Right lobe of liver (tissue), 6 donors: ENCODE results near the gene KANSL1. TPM values are rescaled to one million over a fixed set of nuclear protein-coding genes. Genes with fewer than 3 reads are reported as not detected.

Experiments used
- ATAC-seq, 4 donors: fragments of 200-7000 bp; cut with Tn5 transposase; one replicate each; pipeline ENCODE4 v1.9.1; 2020; ENCODE audit warnings: mild to moderate bottlenecking in 4 of 4, moderate library complexity in 4 of 4
- DNase-seq, 3 donors: peaks; one replicate each; pipeline ENCODE4 v3.0.0-alpha.2; 2020
- H3K27ac ChIP-seq, 3 donors: fragments of 200-600 bp; one replicate each; pipeline ENCODE4 v1.8.0; 2022
- H3K27me3 ChIP-seq, 2 donors: fragments of 200-600 bp; one replicate each; pipeline ENCODE4 v1.8.0; 2022
- H3K36me3 ChIP-seq, 4 donors: fragments of 200-600 bp; sonication (generic) in 1 of 4; one replicate each; pipeline versions ENCODE4 v1.5.1 to v1.8.0; 2017 to 2022; ENCODE audit warnings: control low read depth in 1 of 4
- H3K4me1 ChIP-seq, 4 donors: fragments of 200-600 bp; sonication (generic) in 1 of 4; one replicate each; pipeline versions ENCODE4 v1.5.1 to v1.8.0; 2017 to 2022; ENCODE audit warnings: control low read depth in 1 of 4
- H3K4me3 ChIP-seq, 3 donors: fragments of 200-600 bp; one replicate each; pipeline ENCODE4 v1.8.0; 2022
- H3K9me3 ChIP-seq, 4 donors: fragments of 200-600 bp; sonication (generic) in 1 of 4; one replicate each; pipeline versions ENCODE4 v1.5.1 to v1.8.0; 2017 to 2022; ENCODE audit warnings: control low read depth in 1 of 4
- CTCF ChIP-seq, 4 donors: fragments of 200-600 bp in 3 of 4; fragments of 450-650 bp in 1 of 4; IDR thresholded peaks; one replicate each; pipeline versions ENCODE4 v1.5.1 to v1.8.0; 2016 to 2022; ENCODE audit warnings: antibody characterized with exemption in 4 of 4, mild to moderate bottlenecking in 2 of 4
- POLR2A ChIP-seq: fragments of 450-650 bp; IDR thresholded peaks from one replicate; pipeline ENCODE4 v1.6.1; 2017; ENCODE audit warnings: antibody characterized with exemption, mild to moderate bottlenecking
- WGBS: methylation state at CpG from one replicate; pipeline ENCODE4 v1.1.6; 2018; ENCODE audit warnings: low coverage, low lambda C conversion rate; ENCODE audit not compliant: insufficient coverage; ENCODE audit errors: missing lambda C conversion rate; 5-methylcytosine and 5-hydroxymethylcytosine counted together
- intact Hi-C, 2 donors: fragments of 100-400 bp; cut with DNase I; formaldehyde crosslinking; loops; one replicate each; pipeline versions ENCODE4 v1.11.2 to v1.14.1; 2022
- total RNA-seq, 6 experiments: library from RNA; depleted of rRNA in 2 of 6; stranded (reverse); fragments of >200 nt in 2 of 6; fragmentation: NEBNext Ultra II Directional in 3 of 6; extraction: Animal tissue kit (Norgen Biotek cat#: 25700) in 3 of 6; gene quantifications; one replicate each; pipeline versions ENCODE4 v1.1.0 to v1.2.4, GENCODE V29; 2016 to 2023
- donor health status: DM: no; HTN: yes; CAD: no.
- donor health status: DM: no; HTN: no; CAD: no.
- donor health status: DM: no; HTN: no; CAD: no.
- donor health status: DM: no; HTN: yes; CAD: no.
- donor health status: DM: no; HTN: yes; CAD: no.

The KANSL1 gene
- total RNA-seq, 6 experiments from 2014 or later, result 23.1 to 29.5 (median 25.9) TPM

- H3K27me3 ChIP-seq, result no peaks in the 10 kb centered on the region
- H3K4me3 ChIP-seq, result no peak overlapping the region
- intact Hi-C loops, result loop anchor here (5.0 to 10.0 kb wide), 3 partner anchors 137 to 167 kb away; partner anchors contain the start of gene KANSL1 (in 1 of the 2)
- WGBS, result 100% methylated on average over 5 of the region's 5 CpGs
- no peaks in the 10 kb centered on the region for H3K9me3 ChIP-seq
- H3K36me3 ChIP-seq, result peaks cover 0 to 34% (median 12%) of the 10 kb centered on the region in 4 donors
- peaks cover 0 to 49% (median 16%) of the 10 kb centered on the region in 4 donors for H3K4me1 ChIP-seq
- ATAC-seq (no peak), DNase-seq (no peak)
- peak overlapping the region in 2 of 3 donors; percentile 54 to 56 for H3K27ac ChIP-seq
- TF ChIP-seq POLR2A, result no peak
- TF ChIP-seq CTCF (IDR thresholded peaks at IDR 0.05), result no peak
Measured at GRCh38 chr17:46047398-46047797, 145.8 kb downstream of the KANSL1 start.

GRCh38 chr17:46046957-46047356 lies 146.3 kb downstream of the KANSL1 start:
- 6% methylated on average over 1 of the region's 1 CpG for WGBS
- Histone ChIP-seq H3K4me3 (no peak overlapping the region), H3K27ac (peak overlapping the region; percentile 52 to 56 (median 54)), H3K27me3 (no peaks in the 10 kb centered on the region), H3K4me1 (peaks cover 0 to 44% (median 15%) of the 10 kb centered on the region in 4 donors), H3K9me3 (no peaks in the 10 kb centered on the region), H3K36me3 (peaks cover 0 to 37% (median 12%) of the 10 kb centered on the region in 4 donors)
- ATAC-seq, result peak; percentile 43 to 61 (median 48)
- TF ChIP-seq POLR2A (no peak), CTCF (IDR thresholded peaks at IDR 0.05) (no peak)
- no peak for DNase-seq
- intact Hi-C loops, result loop anchor here (5.0 to 10.0 kb wide), 3 partner anchors 138 to 168 kb away; partner anchors contain the start of gene KANSL1 (in 1 of the 2)

- peak overlapping the region in 2 of 3 donors; percentile 16 to 52 for H3K27ac ChIP-seq
- no peaks in the 10 kb centered on the region for H3K9me3 ChIP-seq
- H3K27me3 ChIP-seq, result no peaks in the 10 kb centered on the region
- ATAC-seq (peak in 1 of 4 donors; percentile 55), DNase-seq (no peak)
- intact Hi-C loops, result loop anchor here (5.0 to 10.0 kb wide), 3 partner anchors 139 to 169 kb away; partner anchors contain the start of gene KANSL1 (in 1 of the 2)
- 73% methylated on average over 3 of the region's 3 CpGs for WGBS
- no peak overlapping the region for H3K4me3 ChIP-seq
- H3K36me3 ChIP-seq, result peaks cover 0 to 39% (median 16%) of the 10 kb centered on the region in 4 donors
- TF ChIP-seq CTCF (IDR thresholded peaks at IDR 0.05), result no peak
- no peak for TF ChIP-seq POLR2A
- peaks cover 0 to 31% (median 10%) of the 10 kb centered on the region in 4 donors for H3K4me1 ChIP-seq
Measured at GRCh38 chr17:46045639-46046038, 147.6 kb downstream of the KANSL1 start.

GRCh38 chr17:46044989-46045388 lies 148.2 kb downstream of the KANSL1 start:
- Histone ChIP-seq H3K27me3 (no peaks in the 10 kb centered on the region), H3K27ac (no peak overlapping the region), H3K4me1 (peaks cover 0 to 31% (median 10%) of the 10 kb centered on the region in 4 donors), H3K4me3 (no peak overlapping the region), H3K36me3 (peaks cover 0 to 38% (median 15%) of the 10 kb centered on the region in 4 donors), H3K9me3 (no peaks in the 10 kb centered on the region)
- ATAC-seq (no peak), DNase-seq (no peak)
- intact Hi-C loops, result loop anchor here (5.0 to 10.0 kb wide), 3 partner anchors 140 to 170 kb away; partner anchors contain the start of gene KANSL1 (in 1 of the 2)
- no peak for TF ChIP-seq CTCF (IDR thresholded peaks at IDR 0.05)
- no peak for TF ChIP-seq POLR2A
- 64% methylated on average over 2 of the region's 2 CpGs for WGBS
